Measurements from ENCODE around the gene PPIP5K1.
A peak's percentile ranks its signal among the peaks of the same experiment; 100 is the strongest.

Gene PPIP5K1

DNA sequence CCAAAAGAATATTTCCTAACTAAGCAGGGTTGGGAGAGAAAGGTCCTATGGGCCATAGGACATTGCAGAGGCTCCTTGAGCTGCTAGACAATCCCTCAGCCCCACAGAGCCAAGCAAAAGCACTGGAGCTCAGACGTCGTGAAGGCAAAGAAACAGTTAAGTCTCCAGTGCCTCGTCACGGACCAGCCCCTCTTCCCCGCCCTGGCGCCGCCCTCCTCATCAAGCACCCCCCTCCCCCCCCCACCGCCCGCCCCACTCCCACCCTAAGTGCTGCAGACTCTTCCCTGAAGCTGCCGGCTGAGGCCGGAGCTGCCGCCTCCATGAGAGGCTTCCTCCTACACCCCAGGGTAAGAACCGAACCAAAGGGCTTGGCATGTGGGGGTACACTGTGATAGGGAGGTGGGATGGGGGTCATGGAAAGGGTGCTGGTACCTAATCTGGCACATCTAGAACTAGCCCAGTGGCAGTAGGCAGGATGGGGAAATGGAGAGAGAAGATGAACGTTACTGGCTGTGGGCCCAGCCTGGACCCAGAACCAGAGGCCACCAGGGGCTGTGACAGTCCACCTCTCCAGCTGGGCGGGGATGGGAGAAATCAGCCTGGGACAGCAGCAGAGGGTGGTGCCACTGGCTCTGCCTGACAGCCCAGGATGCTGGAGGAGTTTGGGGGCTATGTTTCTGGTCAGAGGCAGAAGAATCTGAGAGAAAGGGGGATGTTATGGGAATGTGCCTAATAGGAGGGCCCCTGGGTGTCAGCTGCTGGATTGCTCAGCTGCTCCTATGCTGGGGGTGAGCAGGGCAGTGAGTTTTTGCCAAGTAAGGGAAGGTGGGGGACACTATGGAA is 72.4 kb downstream of the PPIP5K1 start, which contains the start of gene MAP1A:
Gene MAP1A (plus strand): TSS at position 255 of the 843 bp plus-strand sequence. CDS start 3,866 bp downstream, outside the sequence.
- DNase-seq (ENCODE audit: low spot score), result peak; percentile 87

DNA sequence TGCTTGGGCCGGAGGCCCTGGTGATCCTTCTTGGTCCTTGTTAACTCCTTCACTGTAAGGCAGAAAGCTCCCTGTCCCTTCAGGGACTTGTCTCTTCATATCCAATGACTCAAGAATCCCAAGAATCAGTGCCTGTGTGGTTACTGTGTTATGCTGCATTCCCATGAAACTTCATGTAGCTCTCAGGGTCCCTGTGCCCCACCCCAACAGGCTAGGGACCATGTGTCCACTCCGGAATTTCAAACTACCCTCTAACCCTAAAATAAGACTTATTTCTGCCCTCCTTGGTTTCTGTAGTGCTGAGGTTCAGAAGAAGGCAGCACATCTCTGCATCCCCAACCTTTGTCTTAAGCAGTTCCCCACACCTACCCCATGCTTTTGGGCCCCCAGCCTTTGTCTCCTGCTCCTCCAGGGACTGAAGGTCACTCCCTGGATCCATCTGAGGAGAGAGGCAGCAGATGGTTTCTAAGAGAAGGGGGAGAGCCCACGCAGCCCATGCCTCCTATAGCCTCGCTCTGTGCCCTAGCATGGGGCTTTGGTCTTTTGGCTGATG is 73.1 kb downstream of the PPIP5K1 start:
- peak; percentile 72 for DNase-seq (ENCODE audit: low spot score)

DNA sequence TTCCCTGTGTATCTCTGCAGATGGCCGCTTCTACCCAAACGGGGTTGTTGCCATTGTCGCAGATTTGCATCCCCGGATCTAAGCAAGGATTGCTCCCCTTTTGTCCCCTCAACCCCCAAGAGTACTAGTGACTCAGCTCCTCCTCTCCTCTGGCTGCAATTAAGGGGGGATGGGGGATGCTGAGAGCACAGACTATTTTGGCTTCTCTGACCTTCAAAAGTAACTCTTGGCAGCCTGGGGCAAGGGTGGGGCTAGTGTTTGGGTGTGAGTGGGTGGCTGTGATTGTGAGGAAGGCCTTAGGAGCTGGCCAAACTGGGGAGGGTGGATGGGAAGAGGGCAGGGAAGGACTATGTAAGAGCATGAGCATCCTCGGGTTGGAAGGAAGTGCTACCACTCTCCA is 73.8 kb downstream of the PPIP5K1 start:
- DNase-seq (ENCODE audit: low spot score), result peak; percentile 35

DNA sequence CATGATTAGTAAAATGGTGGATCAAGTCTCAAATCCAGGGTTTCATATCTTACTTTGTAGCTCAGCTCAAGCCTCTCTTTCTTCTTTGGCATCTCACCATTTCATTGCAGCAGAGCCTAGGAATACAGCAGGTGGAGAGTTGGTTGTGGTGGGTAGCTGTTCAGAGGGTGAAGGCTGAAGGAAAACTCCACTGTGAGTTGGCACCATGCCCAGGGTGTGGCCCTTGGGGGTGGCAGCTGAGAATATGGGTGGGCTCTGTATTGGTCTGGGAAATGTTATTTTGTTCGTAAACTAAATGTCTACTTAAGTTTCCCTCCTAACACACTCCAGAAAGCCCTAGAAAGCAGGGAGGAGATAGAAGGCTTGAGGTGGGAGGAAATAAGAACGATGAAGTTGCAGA is 74.3 kb downstream of the PPIP5K1 start:
- DNase-seq (ENCODE audit: low spot score), result no peak

DNA sequence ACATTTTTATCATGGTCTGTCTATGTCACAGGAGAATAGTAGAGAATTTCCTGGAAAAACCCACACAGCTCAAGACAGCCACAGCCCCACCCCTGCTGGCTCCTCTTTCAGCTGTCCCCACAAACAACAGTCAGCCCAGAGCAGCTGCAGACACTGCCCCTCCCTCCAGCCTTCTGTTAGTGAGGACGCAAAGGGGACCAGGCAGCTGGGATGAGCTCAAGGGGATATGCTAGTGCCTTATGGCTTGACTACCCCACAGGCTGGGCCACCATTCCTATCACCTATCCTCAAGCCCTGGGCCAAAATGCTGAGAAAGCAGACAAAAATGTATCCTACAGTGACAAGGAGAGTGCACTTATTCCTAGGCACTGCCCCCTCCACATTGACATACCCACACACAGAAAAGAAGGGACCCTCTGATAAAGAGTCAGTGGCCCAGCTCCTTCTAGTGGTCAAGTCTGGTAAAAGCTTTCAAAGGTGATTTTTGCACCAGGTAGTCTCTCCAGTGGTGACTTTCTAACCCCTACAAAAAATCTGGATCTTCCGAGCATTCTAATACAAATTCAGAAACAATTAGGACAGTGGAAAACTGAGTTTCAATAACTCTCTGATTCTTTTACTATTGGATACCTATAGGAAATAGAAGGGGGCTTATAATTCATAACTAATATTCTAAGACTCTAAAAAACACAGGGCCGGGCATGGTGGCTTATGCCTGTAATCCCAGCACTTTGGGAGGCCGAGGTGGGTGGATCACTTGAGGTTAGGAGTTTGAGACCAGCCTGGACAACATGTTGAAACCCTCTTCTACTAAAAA is 75.6 kb downstream of the PPIP5K1 start:
- peak; percentile 59 for DNase-seq (ENCODE audit: low spot score)

DNA sequence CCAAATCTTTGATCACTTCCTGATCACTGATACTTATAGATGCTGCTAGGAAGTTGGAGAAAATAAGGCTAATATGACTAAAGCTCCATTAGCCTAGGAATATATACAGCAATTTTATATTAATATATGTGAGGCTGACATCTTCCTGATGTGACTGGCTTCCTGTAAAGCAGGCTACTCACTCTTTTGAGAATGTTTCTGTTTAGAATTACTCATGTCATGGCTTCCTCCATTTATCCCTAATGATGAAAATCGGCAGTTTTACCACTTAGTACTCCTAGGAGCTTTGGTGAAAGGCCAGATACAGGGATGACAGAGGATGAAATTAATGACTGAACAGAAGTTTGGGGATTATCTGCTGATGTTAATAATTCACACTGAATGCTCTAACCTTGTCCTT is 76.5 kb downstream of the PPIP5K1 start:
- DNase-seq (ENCODE audit: low spot score), result no peak

DNA sequence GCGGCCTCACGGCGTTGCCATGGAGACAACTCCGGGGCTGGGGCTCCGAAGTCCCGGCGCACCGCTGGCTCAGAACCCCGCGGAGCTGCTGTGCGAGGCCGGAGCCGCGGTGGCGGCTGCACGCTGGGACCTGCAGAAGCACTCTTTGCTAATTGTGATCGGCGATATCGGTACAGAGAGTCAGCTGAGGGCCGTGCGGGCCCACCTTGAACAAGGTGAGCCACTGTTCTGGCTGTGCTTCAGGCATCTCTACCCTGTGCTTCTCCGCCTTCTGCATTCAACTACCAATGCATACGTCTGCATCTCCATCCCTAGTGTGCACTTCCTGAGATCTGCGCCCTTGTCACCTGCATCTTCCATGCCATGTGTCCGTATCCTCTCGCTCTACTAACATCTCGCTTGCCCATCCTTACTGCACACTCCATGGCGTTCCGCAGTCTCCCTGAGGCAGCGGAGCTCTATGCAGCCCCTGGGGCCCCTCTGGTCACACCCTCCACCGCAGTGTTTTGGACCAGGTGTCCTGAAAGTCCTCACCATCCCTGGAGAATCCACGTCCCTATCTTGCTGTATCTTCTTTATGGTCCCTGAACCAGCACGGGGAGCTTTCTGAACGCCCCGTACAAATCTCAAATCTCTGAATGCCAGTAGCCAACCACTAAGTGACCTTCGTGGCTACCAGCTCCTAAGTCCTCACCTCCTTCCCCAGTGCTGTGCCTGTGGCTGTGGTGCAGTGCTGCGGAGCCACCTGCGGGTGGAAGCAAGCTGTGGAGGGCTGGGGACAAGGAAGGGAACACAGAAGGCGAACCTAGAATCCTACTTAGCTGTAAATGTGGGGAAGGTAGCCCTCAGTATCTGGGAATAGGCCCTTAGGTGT is 78.8 kb downstream of the PPIP5K1 start:
- DNase-seq (ENCODE audit: low spot score), result peak; percentile 75

DNA sequence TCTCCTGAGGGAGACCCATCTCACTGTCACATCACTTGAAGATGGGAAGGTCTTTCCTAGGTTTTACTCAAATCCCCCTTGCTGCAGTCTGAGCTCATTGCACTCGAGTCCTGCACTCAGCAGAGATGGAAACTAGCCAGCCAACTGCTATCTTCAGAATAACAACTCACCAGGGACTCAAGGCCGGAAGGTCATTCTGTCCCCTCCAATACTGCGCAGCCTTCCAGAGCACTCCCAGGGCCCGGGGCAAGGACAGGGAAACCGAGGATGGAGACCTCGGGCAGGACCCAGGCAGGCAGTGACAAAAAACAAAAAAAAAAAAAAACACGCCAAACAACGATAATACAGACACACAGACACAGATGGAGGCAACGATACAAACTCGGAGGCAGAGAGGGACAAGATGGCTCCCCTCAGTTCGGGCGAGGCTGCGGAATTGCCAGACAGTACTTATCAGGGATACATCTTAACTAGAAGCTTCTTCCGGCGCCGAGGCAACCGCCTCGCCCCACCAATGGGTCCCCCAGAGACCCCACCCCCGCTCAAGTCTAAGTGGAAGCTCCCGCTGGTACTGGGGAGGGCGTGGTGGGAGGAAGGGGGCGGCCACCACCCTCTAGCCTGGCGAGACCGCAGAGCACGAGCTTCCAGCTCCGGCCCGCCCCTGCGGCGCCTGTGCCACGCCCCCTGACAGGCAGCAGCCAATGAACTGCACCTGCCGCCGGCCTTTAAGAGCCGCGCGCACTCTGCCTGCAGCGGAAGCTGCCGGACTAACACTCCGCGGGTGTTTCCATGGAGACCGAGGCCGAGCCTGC is 79.6 kb downstream of the PPIP5K1 start:
- peak; percentile 99 for DNase-seq (ENCODE audit: low spot score)

DNA sequence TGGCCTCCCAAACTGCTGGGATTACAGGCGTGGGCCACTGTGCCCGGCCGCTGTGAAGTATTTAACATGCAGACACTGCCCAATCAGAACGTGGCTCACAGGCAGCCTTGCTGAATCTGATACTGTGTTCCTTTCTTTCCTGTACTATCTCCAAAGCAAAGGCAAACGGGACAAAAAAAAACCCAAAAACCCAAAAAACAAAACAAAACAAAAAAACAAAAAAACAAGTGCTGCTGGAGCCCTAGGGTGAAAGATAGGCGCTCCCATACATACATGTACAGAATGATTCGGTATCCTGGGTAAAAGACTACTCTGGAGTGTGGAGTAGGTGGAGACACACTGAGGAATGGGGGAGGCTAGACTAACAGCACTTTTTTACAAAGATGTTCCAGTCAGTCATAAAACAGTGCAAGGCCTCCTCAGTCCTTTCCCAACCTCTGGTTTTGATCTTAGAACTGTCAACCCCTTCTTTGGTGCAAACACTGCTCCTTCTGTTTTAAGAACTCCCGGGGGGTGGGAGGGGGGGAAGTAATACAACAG is 80.3 kb downstream of the PPIP5K1 start:
- DNase-seq (ENCODE audit: low spot score), result peak; percentile 50

DNA sequence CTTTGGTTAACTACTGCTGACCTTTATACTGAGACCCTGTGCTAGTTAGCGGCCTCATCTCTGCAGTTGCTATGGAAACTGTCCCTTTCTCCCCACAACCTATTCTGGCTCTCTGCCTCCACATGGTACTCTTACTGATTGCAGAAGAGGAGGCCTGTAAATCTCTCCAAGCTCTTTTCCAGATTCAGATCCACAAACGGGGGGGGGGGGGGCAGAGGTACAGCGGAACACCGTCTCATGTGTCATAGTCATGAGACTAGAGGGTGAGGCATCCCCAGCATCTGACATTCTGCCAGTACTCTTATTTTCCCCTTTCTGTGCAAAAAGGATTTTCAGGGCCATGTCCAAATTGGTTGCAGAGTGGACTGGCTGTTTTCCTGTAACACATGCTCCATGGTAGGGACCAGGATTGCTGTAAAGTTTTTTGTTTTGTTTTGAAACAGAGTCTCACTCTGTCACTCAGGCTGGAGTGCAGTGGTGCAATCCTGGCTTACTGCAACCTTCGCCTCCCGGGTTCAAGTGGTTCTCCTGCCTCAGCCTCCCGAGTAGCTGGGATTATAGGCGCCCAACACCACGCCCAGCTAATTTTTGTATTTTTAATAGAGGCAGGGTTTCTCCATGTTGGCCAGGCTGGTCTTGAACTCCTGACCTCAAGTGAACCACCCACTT is 80.9 kb downstream of the PPIP5K1 start:
- DNase-seq (ENCODE audit: low spot score), result peak; percentile 58

DNA sequence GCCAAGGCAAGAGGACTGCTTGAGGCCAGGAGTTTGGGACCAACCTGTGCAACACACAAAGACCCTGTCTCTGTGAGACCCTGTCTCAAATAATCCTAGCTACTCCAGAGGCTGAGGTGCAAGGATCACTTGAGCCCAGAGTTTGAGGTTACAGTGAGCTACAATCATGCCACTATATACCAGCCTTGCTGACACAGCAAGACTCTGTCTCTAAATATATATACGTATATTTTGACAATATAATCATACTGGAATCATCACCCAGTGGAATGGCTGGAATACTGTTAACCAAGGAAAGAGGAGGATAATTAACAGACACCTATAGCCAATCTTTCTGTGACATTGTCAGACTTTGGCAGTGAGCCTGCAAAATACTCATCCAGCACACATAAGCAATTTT is 81.6 kb downstream of the PPIP5K1 start:
- DNase-seq (ENCODE audit: low spot score), result no peak

DNA sequence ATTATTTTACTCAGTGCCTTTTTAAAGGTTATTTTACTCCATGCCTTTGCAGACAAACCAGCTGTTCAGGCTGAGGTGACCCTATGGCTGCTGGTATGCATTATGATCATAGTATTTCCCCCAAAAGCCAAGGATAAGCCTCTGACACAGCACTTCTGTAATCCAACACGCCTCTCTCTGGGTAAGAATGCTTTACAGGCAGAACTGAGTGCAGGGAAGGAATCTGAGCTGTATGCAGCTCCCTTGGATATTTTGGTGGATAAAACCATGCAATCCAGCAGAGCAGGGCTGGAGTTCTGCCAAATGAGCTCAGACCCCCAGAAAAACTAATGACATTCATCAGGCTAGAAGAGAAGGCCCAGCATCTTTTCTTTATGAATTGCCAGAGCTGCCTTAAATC is 84.3 kb downstream of the PPIP5K1 start:
- DNase-seq (ENCODE audit: low spot score), result no peak

DNA sequence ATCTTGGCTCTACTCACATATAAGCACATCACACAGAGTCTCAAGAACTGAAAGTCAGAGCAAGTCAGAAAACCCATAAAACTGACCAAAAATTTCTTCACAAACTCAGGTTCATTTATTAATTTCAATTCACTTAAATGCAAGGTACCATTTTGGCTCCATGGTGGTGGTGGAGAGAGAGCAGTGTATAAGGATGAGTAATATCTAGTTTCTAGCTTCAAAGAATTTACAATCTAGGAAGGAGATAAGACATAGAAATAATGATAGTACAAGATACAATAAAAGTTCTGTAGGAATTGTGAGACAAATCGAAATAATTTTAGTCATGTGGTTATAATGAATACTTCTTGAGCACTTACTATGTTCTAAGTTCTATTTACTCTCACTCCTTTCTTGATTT is 90.4 kb downstream of the PPIP5K1 start:
- DNase-seq (ENCODE audit: low spot score), result no peak

DNA sequence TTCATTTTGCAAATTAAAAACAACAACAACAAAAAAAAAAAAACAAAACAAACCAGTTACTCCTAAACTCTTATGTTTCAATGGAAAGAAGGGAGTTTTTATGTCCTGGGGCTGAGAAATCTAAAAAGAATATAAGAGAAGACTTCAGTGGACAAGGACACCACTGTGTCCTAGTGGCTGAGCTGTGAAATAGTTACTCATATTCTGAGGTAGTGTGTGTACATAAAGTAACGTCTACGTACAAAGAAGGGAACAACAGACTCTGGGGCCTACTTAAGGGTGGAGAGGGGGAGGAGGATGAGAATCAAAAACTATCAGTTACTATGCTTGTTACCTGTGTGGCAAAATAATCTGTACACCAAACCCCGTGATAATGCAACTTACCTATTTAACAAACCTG is 91.0 kb downstream of the PPIP5K1 start:
- no peak for DNase-seq (ENCODE audit: low spot score)

DNA sequence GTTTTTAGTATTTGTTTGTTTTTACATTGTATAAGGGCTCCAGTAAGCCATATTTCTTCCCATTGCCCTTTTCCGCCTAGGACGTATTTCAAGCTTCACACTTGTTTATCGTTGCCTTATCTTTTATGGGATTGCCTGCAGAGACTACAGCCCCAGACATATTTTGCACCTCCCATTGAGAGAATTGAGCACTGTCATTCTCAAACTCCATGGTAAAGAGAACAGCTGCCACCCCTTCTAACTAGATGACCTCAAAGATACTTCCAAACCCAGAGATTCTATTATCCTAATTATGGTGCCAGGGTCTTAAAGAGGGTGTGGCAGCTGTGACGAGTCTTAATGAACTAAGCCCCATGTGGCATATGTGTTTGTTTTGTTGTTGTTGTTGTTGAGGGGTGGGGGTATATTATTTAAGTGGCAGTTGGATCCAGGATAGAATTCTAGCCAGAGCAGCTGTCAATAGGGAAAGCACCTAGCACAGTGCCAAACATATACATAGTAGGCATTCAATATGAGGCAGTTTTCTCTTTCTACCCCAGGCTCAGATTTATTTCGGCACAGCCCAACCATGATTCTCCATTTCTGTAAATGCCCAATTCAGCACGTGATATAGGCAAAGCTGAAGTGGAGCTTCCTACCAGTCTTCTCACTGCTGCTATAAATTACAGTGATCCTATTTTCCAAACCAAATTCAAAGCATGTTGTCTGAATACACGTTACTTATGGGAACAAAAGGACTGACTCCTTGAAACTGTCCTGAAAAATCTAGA is 96.1 kb downstream of the PPIP5K1 start:
- no peak for DNase-seq (ENCODE audit: low spot score)

DNA sequence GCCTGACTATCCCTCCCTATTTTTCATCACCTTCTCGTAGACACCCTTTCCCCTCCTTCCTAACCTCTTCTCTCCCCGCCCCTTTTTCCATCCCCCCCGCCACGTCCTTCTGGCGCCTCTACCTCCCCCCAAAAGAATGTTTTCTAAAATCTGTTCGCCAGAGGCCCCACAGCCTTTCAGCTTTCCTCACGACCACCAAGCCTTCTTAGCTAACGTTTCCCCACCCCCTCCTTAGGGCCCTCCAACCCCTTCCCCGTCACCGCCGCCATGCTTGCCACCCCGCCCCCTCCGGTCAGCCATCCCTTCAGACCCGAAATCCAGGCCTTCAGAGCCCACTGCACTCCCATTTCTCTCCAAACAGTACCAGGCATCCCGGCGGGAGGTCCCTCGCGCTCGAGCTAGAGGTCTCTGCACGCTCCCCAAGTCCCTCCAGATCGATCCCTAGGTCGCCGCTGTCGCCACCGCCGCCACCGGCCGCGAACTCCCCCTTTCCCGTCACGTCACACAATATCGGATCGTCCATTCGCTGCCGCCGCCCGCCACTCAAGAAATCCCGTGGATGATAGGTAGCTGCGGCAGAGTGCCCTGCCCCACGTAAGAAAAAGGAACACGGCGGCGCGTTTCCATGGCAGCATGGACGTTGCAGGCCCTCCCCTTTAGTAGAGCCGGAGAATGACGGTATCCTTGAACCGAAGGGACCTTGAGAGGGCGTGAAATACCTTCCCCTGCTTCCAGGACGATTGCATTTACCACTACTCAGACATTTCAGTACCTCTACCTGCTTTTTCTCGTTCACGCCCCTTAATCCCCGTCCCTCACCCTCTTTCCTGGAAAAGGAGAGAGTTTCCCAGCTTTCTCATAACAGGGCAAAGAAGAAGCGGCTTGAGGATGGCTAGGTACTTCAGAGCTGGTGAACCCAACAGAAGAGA is 97.1 kb downstream of the PPIP5K1 start, which contains the start of gene TP53BP1:
Gene TP53BP1 (minus strand): TSS at position 484 of the 929 bp plus-strand sequence. CDS start 113 bp downstream, at position 371.
- DNase-seq (ENCODE audit: low spot score), result peak; percentile 98

DNA sequence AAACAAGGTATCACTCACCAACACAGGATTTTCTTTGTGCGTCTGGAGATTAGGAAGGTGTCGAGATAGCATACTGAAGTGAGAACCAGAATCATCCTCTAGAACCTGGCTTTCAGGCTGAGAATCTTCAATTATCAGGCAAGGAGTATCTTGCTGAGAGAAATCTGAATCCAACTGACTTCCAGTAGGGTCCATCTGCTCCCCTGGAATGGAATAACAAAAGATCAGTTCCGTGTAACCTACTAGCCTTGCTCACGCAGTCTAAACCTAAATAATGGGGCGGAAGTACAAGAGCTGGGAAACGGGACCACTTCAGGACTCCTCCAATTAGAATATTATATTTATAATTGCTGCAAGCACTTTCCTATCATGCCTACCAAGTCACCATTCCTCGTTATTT is 97.7 kb downstream of the PPIP5K1 start:
- DNase-seq (ENCODE audit: low spot score), result peak; percentile 53

DNA sequence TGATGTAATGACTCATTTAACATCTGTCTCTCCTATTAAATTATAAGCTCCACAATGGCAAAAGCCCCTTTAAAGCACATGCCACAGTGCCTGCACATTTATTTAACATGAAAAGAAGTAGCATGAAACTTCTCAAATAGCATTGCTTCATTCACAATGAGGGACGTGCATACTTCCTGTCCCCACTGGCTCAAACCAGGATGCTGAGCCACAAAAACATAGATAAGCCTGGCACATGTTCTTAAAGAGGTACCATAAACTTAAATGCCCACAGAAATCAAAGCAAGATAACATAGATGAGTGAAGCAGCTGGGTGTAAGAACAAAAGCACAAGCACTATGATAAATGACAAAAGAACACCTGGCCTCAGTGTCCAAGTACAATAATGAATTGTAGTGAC is 100.8 kb downstream of the PPIP5K1 start:
- DNase-seq (ENCODE audit: low spot score), result no peak

Data from cerebellar cortex (tissue), 1 donor.